DND-41 (cell line): ENCODE measurements around the gene CREBBP.

Source experiments
- ATAC-seq: fragments of 200-7000 bp; cut with Tn5 transposase; 3 replicates; pipeline ENCODE4 v1.9.1; 2021; ENCODE audit warnings: low read depth; ENCODE audit not compliant: insufficient read depth
- DNase-seq: peaks from one replicate; pipeline ENCODE4 v3.0.0-alpha.2; 2020
- H2AFZ ChIP-seq: 2 replicates; pipeline ENCODE4 v1.6.0; 2012; ENCODE audit warnings: low read depth, low read length
- H3K27ac ChIP-seq: 2 replicates; pipeline ENCODE4 v1.5.1; 2012; ENCODE audit warnings: low read length, inconsistent platforms
- H3K27me3 ChIP-seq: fragments of 200-600 bp; sonication (generic); 2 replicates; pipeline ENCODE4 v1.6.0; 2012; ENCODE audit warnings: low read length, mild to moderate bottlenecking, inconsistent platforms; ENCODE audit not compliant: insufficient read depth, poor library complexity
- H3K36me3 ChIP-seq: 2 replicates; pipeline ENCODE4 v1.5.1; 2012; ENCODE audit warnings: low read length, inconsistent platforms; ENCODE audit not compliant: insufficient read depth
- H3K4me1 ChIP-seq: 2 replicates; pipeline ENCODE4 v1.5.1; 2012; ENCODE audit warnings: mild to moderate bottlenecking, low read length; ENCODE audit not compliant: insufficient read depth
- H3K4me2 ChIP-seq: 2 replicates; pipeline ENCODE4 v1.6.0; 2012; ENCODE audit warnings: mild to moderate bottlenecking, moderate library complexity, low read length, inconsistent platforms; ENCODE audit not compliant: insufficient read depth
- H3K4me3 ChIP-seq, 2 experiments: fragments of 200-600 bp in 1 of 2; shearing (Covaris generic) in 1 of 2; 2 replicates each; pipeline ENCODE4 v1.5.1; 2012 to 2016; ENCODE audit warnings: inconsistent platforms in 2 of 2, low read length in 2 of 2, mild to moderate bottlenecking in 2 of 2, low read depth in 1 of 2, moderate library complexity in 1 of 2
- H3K79me2 ChIP-seq: 2 replicates; pipeline ENCODE4 v1.6.0; 2012; ENCODE audit warnings: low read length, inconsistent platforms; ENCODE audit not compliant: insufficient read depth
- H3K9ac ChIP-seq: 2 replicates; pipeline ENCODE4 v1.6.0; 2012; ENCODE audit warnings: low read depth, mild to moderate bottlenecking, inconsistent platforms, low read length, moderate library complexity
- H3K9me3 ChIP-seq: 2 replicates; pipeline ENCODE4 v1.5.1; 2012; ENCODE audit warnings: low read length, moderate library complexity, mild to moderate bottlenecking, inconsistent platforms; ENCODE audit not compliant: insufficient read depth, severe bottlenecking
- H4K20me1 ChIP-seq: 2 replicates; pipeline ENCODE4 v1.6.0; 2012; ENCODE audit warnings: low read length; ENCODE audit not compliant: insufficient read depth
- EZH2 ChIP-seq: IDR thresholded peaks from 3 replicates; pipeline ENCODE4 v1.6.1; 2012; ENCODE audit warnings: borderline replicate concordance, low read depth, mild to moderate bottlenecking, moderate library complexity, low read length, inconsistent platforms; ENCODE audit not compliant: severe bottlenecking
- TF ChIP-seq, protein P1 (sequence below): IDR thresholded peaks from 2 replicates; pipeline ENCODE4 v1.5.1; 2012; ENCODE audit warnings: borderline replicate concordance, low read length, moderate library complexity, mild to moderate bottlenecking; ENCODE audit not compliant: poor library complexity, severe bottlenecking; ENCODE audit errors: extremely low read depth

The CREBBP gene

DNA sequence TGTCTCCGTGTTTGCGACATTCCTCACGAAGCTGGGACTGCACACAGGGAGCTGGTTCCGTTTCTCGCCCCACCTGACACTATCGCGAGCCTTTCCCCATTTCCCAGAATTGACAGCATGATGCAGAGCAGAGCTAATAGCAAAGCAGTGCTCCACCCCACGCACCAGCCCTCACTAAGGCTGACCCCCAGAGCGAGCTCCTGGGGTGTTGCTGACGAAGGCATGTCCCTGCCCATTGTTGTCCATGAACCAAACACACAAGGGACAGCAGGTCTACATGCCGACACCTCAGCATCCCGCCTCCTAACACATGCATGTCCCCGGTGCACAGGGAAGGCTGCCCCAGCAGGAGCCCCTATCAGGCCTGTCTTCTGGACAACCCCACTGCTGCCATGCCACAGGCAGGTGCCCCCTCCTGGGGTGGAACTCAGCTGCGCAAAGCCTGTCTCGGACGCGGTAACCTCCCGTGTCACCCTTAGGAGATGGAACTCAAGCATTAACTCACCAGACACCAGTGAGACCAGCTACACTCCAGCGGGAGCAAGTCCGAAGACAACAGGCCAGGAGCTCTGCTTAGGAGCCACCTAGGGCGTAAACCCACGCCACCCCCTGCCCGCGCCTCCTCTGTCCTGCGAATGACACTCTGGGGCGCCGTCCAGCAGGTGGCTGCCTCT lies 146.3 kb downstream of the CREBBP start:
- ATAC-seq (no peak), DNase-seq (no peak)
- TF ChIP-seq, protein P1, sequence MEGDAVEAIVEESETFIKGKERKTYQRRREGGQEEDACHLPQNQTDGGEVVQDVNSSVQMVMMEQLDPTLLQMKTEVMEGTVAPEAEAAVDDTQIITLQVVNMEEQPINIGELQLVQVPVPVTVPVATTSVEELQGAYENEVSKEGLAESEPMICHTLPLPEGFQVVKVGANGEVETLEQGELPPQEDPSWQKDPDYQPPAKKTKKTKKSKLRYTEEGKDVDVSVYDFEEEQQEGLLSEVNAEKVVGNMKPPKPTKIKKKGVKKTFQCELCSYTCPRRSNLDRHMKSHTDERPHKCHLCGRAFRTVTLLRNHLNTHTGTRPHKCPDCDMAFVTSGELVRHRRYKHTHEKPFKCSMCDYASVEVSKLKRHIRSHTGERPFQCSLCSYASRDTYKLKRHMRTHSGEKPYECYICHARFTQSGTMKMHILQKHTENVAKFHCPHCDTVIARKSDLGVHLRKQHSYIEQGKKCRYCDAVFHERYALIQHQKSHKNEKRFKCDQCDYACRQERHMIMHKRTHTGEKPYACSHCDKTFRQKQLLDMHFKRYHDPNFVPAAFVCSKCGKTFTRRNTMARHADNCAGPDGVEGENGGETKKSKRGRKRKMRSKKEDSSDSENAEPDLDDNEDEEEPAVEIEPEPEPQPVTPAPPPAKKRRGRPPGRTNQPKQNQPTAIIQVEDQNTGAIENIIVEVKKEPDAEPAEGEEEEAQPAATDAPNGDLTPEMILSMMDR = no peak
- TF ChIP-seq EZH2 = no peak
- Histone ChIP-seq H3K4me3 (no peak overlapping the region), H3K27me3 (no peaks in the 10 kb centered on the region), H3K9me3 (no peaks in the 10 kb centered on the region), H3K9ac (no peak overlapping the region), H3K36me3 (peaks cover 92% of the 10 kb centered on the region), H4K20me1 (peaks cover 40% of the 10 kb centered on the region), H3K4me2 (no peak overlapping the region), H3K4me1 (no peaks in the 10 kb centered on the region), H3K27ac (no peak overlapping the region), H2AFZ (no peak overlapping the region), H3K79me2 (no peaks in the 10 kb centered on the region)

DNA sequence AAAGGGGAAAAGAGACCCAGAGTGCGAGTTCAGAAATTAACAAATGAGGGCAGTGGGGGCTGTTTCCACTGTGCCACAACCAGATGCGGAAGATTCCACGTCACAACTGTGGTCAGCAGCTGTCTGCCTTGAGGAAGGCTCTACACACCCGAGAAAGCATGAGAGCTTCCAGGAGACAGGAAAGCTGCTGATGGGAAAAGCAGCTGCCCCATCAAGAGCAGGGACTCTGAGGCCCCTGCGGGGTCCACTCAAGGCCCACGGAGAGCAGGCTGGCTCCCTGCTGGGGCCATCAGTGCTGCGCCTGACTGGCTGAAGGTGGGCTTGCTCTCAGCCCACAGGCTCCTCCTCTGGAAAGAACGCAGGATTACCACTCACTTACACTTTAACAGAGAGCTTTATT lies 148.3 kb downstream of the CREBBP start:
- DNase-seq (no peak), ATAC-seq (no peak)
- Histone ChIP-seq H3K79me2 (no peaks in the 10 kb centered on the region), H3K27ac (no peak overlapping the region), H3K4me3 (no peak overlapping the region), H3K9ac (no peak overlapping the region), H3K4me1 (no peaks in the 10 kb centered on the region), H3K4me2 (no peak overlapping the region), H4K20me1 (peaks cover 46% of the 10 kb centered on the region), H3K9me3 (no peaks in the 10 kb centered on the region), H3K36me3 (peaks cover 92% of the 10 kb centered on the region), H3K27me3 (no peaks in the 10 kb centered on the region), H2AFZ (no peak overlapping the region)
- TF ChIP-seq EZH2 = no peak
- TF ChIP-seq, protein P1 = no peak

DNA sequence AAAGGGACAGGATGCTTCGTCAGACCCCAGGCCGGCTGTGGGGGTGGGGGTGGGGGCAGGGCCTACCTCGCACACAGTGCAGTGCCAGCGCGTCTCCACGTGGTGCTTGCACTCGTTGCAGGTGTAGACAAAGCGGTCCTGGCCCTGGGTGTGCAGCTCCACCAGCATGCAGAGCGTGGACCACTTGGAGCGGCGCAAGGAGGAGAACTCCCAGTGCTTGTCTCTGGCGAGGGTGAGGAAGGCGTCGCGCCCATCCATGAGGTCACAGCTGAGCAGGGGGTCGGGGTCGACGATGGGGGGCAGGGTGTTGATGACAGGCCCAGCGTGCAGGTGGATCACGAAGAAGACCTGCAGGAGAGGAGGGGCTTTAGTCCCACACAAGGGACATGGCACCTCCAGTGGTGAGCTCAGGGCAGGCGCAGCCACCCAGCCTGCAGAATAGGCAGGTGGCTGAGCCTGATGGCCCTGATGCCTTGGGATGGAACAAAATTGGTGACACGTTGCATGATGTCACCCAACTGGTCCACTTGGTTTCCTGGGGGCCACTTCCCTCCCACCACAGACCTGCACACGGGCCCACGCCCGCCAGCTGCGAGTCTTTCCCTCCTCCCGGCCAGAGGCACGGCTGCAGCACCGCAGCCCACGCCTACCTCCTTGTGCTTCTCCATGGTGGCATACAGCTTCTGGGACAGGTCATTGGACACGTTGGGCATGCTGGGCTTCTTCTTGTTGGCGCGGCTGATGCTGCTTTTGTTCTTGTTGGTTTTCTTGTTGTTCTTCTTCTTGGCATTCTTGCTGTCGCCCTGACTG lies 149.2 kb downstream of the CREBBP start:
- DNase-seq (no peak), ATAC-seq (no peak)
- H3K36me3 ChIP-seq = peaks cover 87% of the 10 kb centered on the region
- no peak overlapping the region for H3K27ac ChIP-seq
- no peaks in the 10 kb centered on the region for H3K79me2 ChIP-seq
- no peak overlapping the region for H3K4me3 ChIP-seq
- H3K27me3 ChIP-seq = no peaks in the 10 kb centered on the region
- H3K4me1 ChIP-seq = no peaks in the 10 kb centered on the region
- peaks cover 43% of the 10 kb centered on the region for H4K20me1 ChIP-seq
- no peak overlapping the region for H3K4me2 ChIP-seq
- no peak overlapping the region for H2AFZ ChIP-seq
- no peaks in the 10 kb centered on the region for H3K9me3 ChIP-seq
- H3K9ac ChIP-seq = no peak overlapping the region
- no peak for TF ChIP-seq EZH2
- TF ChIP-seq, protein P1 = no peak
